ENCODE measurements around the gene F8. TPM values are rescaled to one million over a fixed set of nuclear protein-coding genes. Genes with fewer than 3 reads are reported as not detected.
"Not testable (repeated sequence)": the region's sequence is repeated elsewhere in the genome, so short reads cannot be mapped to it uniquely, and the experiment has no call there.

The F8 gene
- total RNA-seq, 2 donors from 2014 or later = 2.1 to 4.5 TPM

- intact Hi-C loops (cut with DNase I, micrococcal nuclease) = no loop called here
- no peak for DNase-seq
- ATAC-seq = no peak
Measured at GRCh38 chrX:155046129-155046810, 23.7 kb upstream of the F8 start.

DNA sequence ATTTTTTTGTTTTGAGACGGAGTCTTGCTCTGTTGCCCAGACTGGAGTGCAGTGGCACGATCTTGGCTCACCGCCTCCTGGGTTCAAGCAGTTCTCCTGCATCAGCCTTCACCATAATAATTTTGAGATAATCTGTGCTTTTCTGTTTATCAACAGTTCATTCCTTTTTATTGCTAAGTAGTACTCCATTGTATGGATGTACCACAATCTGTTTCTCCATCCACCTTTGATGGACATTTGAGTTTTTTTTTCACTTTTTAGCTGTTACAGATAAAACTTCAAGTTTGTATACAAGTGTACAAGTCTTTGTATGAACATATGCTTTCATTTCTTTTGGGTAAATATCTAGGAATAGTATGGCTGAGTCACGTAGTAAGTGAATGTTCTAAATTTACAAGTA is 13.2 kb upstream of the F8 start:
- ATAC-seq (no peak), DNase-seq (no peak)
- intact Hi-C loops (cut with DNase I, micrococcal nuclease) = no loop called here

GRCh38 chrX:155031657-155032056 is 9.1 kb upstream of the F8 start:
- intact Hi-C loops (cut with DNase I, micrococcal nuclease) = no loop called here
- ATAC-seq (no peak), DNase-seq (no peak)

DNA sequence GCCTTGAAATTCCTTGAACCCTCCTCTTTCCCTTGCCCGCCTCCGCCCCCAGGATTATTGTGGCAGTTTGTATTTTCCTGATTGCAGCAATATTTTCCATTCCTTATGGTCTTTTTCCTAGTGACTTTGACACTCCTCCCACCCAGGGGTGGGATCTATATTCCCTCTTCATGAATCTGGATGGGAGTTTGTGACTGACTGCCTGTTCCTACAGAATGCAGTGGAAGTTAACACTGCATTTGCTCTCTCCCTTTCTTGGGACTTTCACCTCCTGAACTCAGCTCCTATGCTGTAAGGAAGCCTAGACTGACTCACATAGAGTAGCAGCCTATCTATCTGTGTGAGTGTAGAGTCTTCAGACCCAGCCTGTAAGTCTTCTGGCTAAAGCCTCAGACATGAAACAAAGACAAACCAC is 6.4 kb upstream of the F8 start:
- DNase-seq = no peak
- intact Hi-C loops (cut with DNase I, micrococcal nuclease) = no loop called here
- no peak for ATAC-seq

DNA sequence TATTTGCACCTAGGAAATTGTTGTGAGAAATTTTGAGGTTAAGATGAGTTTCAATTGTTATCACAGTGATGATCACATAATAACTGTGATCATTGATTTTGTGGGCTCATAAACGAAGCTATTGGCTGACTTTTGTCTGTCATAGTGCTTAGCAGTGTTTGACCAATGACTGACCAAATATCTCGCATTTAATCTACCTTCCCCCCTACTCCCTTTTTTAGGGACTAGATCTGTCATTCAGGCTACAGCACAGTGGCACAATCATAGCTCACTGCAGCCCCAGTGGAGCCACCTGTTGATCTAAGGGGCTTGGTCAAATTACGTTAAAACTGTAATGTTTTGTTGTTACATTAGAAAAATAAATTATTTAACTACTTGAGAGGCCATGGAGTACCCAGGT is 5.6 kb upstream of the F8 start:
- no peak for ATAC-seq
- DNase-seq = no peak
- intact Hi-C loops (cut with DNase I, micrococcal nuclease) = no loop called here

DNA sequence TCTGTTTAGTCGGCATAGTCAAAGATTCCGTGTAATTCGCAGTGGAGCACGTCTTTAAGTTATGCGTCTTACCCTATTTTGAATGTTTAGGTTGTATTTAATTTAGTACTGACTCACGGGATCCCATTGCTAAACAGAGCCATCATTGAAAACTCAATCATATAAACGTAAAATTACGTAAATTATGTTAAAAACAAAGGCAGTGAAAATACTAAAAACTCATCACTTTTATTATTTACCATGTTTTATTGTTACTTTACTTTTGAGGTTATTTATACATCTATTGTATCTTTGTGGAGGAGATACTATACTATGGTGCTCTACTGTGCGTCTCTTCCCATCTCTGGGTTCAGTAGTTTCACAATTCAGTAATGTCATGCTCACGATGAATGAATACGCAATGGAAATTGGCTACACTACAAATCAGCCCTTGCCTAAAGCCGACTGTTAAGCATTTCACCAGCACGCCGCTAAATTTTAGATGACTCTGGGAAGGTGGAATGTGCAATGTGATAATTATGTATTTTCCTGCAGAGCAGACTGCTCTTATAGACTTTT is 5.1 kb upstream of the F8 start:
- intact Hi-C loops (cut with DNase I, micrococcal nuclease) = no loop called here
- DNase-seq (no peak), ATAC-seq (peak; percentile 15)

- intact Hi-C loops (cut with DNase I, micrococcal nuclease) = no loop called here
- peak; percentile 92 to 95 for DNase-seq
- ATAC-seq = peak; percentile 89
Measured at GRCh38 chrX:155026727-155027508, 4.4 kb upstream of the F8 start, which contains the start of gene FUNDC2. FUNDC2 (plus strand) TSS chrX:155026844; CDS start chrX:155026939, 95 bp downstream.

- intact Hi-C loops (cut with DNase I, micrococcal nuclease) = no loop called here
- no peak for ATAC-seq
- no peak for DNase-seq
Measured at GRCh38 chrX:155026420-155026726, 3.9 kb upstream of the F8 start.

- intact Hi-C loops (cut with DNase I, micrococcal nuclease) = no loop called here
- DNase-seq (no peak), ATAC-seq (no peak)
Measured at GRCh38 chrX:155023907-155024833, 1.6 kb upstream of the F8 start.

DNA sequence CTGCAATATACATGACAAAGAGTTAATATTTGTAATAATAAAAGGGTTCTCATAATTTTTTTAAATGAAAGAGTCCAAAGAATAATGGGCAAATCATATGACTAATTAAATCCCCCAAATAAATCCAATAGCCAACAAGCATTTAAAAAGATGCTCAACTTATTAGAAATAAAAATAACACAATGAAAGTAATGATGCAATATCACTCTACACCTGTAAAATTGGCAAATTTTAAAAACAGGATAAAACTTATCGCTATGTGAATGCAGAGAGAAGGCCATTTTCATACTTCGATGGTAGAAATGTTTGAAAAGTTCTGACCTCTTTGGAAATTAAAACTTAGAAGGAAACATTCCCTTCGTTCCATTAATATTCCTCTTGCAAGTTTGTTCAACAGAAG is 1.9 kb downstream of the F8 start:
- intact Hi-C loops (cut with DNase I, micrococcal nuclease) = no loop called here
- DNase-seq = no peak
- ATAC-seq = no peak

DNA sequence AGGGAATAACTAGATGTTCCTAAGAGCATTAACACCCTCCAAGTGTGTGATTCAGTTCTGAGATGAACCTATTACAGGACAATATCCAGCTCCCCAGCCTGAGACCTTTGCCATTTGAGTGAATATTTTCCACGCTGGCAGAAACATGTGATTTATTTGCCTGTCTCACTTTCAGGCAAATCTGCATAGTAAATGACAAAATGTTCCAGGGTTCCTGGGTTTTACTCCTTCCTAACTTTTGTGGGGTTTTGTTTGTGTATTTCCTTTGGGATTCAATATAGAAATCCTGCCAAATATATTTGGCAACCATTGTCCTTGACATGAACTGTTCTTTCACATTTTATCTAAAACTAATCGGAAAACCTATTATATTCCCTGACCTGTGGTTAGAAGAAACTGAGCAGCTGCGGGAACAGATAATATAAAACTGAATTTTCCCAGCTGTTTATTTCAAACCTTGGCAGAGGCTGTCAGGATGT is 12.5 kb downstream of the F8 start:
- DNase-seq (no peak), ATAC-seq (no peak)
- intact Hi-C loops (cut with DNase I, micrococcal nuclease) = no loop called here

- DNase-seq; intact Hi-C loops (cut with DNase I, micrococcal nuclease); ATAC-seq: not testable (repeated sequence)
Measured at GRCh38 chrX:155008578-155008977, 13.9 kb downstream of the F8 start.

DNA sequence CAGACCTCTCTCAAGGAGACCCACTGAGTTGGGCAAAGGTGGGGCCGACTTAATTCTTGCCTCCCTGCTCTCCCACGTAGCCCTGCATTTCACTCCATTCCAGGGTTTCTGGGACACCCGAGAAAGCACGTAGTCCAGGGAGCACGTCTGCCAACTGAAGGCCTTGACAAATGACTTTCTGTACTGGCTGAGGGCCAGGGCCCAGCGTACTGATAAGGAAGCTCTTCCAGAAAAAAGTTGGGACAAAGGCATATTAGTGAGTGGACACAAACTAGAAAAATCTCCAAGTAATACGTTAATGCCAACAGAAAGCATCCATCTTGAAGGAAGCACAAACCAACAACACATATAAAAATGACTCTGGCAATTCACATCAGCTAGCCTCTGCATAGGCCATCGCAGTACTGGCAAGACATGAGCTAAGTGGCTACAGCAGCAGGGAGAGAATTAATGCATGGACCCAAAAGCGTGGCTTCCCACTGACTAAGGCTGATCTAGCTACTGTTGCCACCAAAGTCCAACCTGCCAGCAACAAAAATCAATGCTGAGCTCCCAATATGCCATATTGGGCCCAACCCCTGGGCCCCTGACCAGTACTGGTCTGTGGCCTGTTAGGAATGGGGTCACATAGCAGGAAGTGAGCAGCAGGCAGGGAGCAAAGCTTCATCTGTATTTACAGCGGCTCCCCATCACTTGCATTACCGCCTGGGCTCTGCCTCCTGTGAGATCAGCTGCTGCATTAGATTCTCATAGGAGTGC is 15.4 kb downstream of the F8 start:
- intact Hi-C loops (cut with DNase I, micrococcal nuclease); DNase-seq: not testable (repeated sequence)
- peak; percentile 78 for ATAC-seq

GRCh38 chrX:155006379-155006778 is 16.1 kb downstream of the F8 start:
- intact Hi-C loops (cut with DNase I, micrococcal nuclease); DNase-seq: not testable (repeated sequence)

GRCh38 chrX:155005190-155005589 is 17.3 kb downstream of the F8 start:
- DNase-seq = no peak
- intact Hi-C loops (cut with DNase I, micrococcal nuclease) = no loop called here
- no peak for ATAC-seq

More at GRCh38 chrX:155006379-155006778, 16.1 kb downstream of the F8 start:
- ATAC-seq = peak; percentile 59

DNA sequence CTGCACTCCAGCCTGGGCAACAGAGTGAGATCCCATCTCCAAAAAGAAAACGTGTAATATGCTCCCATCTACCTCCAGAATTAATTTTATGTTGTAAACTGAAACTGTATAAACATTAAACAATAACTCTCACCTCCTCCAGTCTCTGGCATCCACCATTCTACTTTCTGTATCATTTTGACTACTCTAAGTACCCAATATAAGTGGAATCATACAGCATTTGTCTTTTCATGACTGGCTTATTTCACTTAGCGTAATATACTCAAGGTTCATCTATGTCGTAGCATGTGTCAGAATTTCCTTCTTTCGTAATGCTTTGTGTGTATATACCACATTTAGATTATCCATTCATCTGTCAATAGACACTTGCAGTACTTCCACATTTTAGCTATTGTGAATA is 20.6 kb downstream of the F8 start:
- DNase-seq = no peak
- intact Hi-C loops (cut with DNase I, micrococcal nuclease) = no loop called here
- ATAC-seq = no peak

DNA sequence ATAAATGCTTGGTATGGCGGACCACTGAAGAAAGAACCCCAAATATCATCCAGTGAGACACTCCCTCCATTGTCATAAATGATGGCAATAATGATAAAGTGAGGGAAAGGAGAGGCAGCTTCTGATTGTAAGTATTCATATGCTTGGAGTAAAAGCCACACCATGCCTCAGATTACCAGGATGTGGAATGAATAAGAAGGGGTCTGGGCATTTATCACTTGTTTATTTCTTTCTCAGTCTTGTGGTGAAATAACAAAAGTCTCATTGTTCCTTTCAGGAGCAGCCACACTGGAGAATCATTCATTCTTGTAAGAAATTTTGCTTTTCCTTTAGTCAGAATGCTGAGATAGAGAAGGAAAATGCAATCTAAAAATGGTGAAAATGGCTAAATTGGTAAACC is 21.7 kb downstream of the F8 start:
- no peak for ATAC-seq
- intact Hi-C loops (cut with DNase I, micrococcal nuclease) = no loop called here
- DNase-seq = no peak

DNA sequence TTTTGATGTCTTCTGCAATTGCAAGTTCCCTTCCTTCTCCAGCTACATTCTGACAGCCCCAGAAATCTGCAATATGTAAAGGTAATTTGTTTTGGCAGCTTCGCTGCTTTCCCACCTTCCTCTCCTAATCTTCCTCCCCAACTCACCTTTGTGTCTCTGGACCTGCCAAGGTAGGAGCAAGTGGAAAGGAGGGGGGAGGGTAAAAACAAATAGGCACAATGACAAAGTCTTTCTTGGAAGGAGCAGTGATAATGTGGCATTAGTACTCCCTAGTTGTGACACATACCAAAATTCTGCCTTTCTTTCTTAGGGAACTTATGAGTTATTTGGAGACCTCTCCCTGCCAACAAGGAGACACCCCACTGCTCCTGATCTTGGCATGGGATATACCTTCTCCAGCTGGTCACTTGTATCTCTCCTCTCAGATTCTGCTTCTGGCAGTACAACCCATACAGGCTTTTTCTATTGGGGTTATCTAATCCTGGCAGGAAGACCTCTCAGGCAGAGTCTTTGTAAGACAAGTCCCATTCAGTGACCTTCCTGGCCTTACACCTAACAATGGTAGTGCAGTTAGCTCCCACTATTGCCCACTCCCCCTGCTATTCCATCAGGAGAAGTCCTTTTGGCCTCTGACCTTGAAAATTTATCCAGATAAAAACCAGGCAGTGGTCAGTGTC is 24.2 kb downstream of the F8 start:
- intact Hi-C loops (cut with DNase I, micrococcal nuclease) = no loop called here
- ATAC-seq = no peak

More for the DNA sequence above, 24.2 kb downstream of the F8 start:
- DNase-seq = no peak

Measured in left colon (tissue), 2 donors.